HEK293 (cell line): ENCODE data around the gene DGKH.

Experiments used
- CTCF ChIA-PET: fragments of 350-600 bp; formaldehyde crosslinking; extraction: SDS; loops from one replicate; lab custom pipeline; 2021; ENCODE audit warnings: antibody characterized with exemption; lab: Yijun Ruan, JAX
- POLR2A ChIA-PET: fragments of 300-600 bp; formaldehyde crosslinking; extraction: SDS; loops from one replicate; lab custom pipeline; 2020; ENCODE audit warnings: antibody characterized with exemption, inconsistent platforms; lab: Yijun Ruan, JAX
- H3K27ac ChIP-seq: fragments of 200-500 bp; sonication (Bioruptor generic); 2 replicates; pipeline ENCODE4 v1.5.1; 2014; ENCODE audit warnings: low read depth, low read length, control low read depth, inconsistent platforms; ENCODE audit errors: extremely low read depth
- H3K36me3 ChIP-seq, 2 experiments: fragments of 200-500 bp in 1 of 2; sonication (Bioruptor generic) in 1 of 2; 1 replicate in 1 of 2; 2 replicates in 1 of 2; pipeline ENCODE4 v1.5.1; 2014 to 2017; ENCODE audit warnings: inconsistent platforms in 2 of 2, low read length in 2 of 2; ENCODE audit not compliant: control insufficient read depth in 2 of 2, insufficient read depth in 1 of 2
- H3K4me1 ChIP-seq: fragments of 200-500 bp; sonication (Bioruptor generic); 2 replicates; pipeline ENCODE4 v1.5.1; 2014; ENCODE audit warnings: mild to moderate bottlenecking, low read length, inconsistent platforms; ENCODE audit not compliant: control insufficient read depth, insufficient read depth
- H3K4me3 ChIP-seq: 2 replicates; pipeline ENCODE4 v1.5.1; 2011; ENCODE audit warnings: low read depth, mild to moderate bottlenecking, control low read depth, low read length, moderate library complexity
- H3K9me3 ChIP-seq: fragments of 200-500 bp; sonication (Bioruptor generic); 2 replicates; pipeline ENCODE4 v1.5.1; 2014; ENCODE audit warnings: low read depth, low read length, inconsistent platforms; ENCODE audit not compliant: control insufficient read depth, insufficient read depth
- KLF16 ChIP-seq: fragments of 450-650 bp; formaldehyde crosslinking; IDR thresholded peaks from 2 replicates; pipeline ENCODE4 v1.5.1; 2017; ENCODE audit warnings: missing biosample characterization, missing genetic modification characterization
- SP2 ChIP-seq: fragments of 450-650 bp; formaldehyde crosslinking; IDR thresholded peaks from 2 replicates; pipeline ENCODE4 v1.5.1; 2016; ENCODE audit warnings: missing biosample characterization, missing genetic modification characterization
- ZBTB21 ChIP-seq: fragments of 450-650 bp; formaldehyde crosslinking; IDR thresholded peaks from 2 replicates; pipeline ENCODE4 v1.5.1; 2017; ENCODE audit warnings: missing biosample characterization, missing genetic modification characterization
- ZNF138 ChIP-seq: fragments of 450-650 bp; formaldehyde crosslinking; IDR thresholded peaks from 2 replicates; pipeline ENCODE4 v1.5.1; 2016; ENCODE audit warnings: missing biosample characterization, missing genetic modification characterization, borderline replicate concordance
- ZNF155 ChIP-seq: fragments of 450-650 bp; formaldehyde crosslinking; IDR thresholded peaks from 2 replicates; pipeline ENCODE4 v1.5.1; 2016; ENCODE audit warnings: missing biosample characterization, missing genetic modification characterization
- ZNF157 ChIP-seq: fragments of 450-650 bp; formaldehyde crosslinking; IDR thresholded peaks from 2 replicates; pipeline ENCODE4 v1.5.1; 2016; ENCODE audit warnings: missing biosample characterization, missing genetic modification characterization
- ZNF423 ChIP-seq: fragments of 450-650 bp; formaldehyde crosslinking; IDR thresholded peaks from 2 replicates; pipeline ENCODE4 v1.5.1; 2016; ENCODE audit warnings: missing biosample characterization, missing genetic modification characterization
- ZNF560 ChIP-seq: fragments of 450-650 bp; formaldehyde crosslinking; IDR thresholded peaks from 2 replicates; pipeline ENCODE4 v1.5.1; 2017; ENCODE audit warnings: missing biosample characterization, missing genetic modification characterization, borderline replicate concordance
- ZNF596 ChIP-seq: fragments of 450-650 bp; IDR thresholded peaks from 2 replicates; pipeline ENCODE4 v1.5.0; 2018; ENCODE audit warnings: missing biosample characterization, mild to moderate bottlenecking, missing genetic modification characterization, moderate library complexity
- ZNF600 ChIP-seq: fragments of 450-650 bp; formaldehyde crosslinking; IDR thresholded peaks from 2 replicates; pipeline ENCODE4 v1.5.1; 2016; ENCODE audit warnings: missing biosample characterization, missing genetic modification characterization
- ZNF621 ChIP-seq: fragments of 450-650 bp; formaldehyde crosslinking; IDR thresholded peaks from 2 replicates; pipeline ENCODE4 v1.5.1; 2017; ENCODE audit warnings: missing biosample characterization, missing genetic modification characterization
- ZNF629 ChIP-seq: fragments of 450-650 bp; formaldehyde crosslinking; IDR thresholded peaks from 2 replicates; pipeline ENCODE4 v1.5.1; 2017; ENCODE audit warnings: missing biosample characterization, missing genetic modification characterization
- ZNF843 ChIP-seq: fragments of 450-650 bp; formaldehyde crosslinking; IDR thresholded peaks from 2 replicates; pipeline ENCODE4 v1.5.1; 2016; ENCODE audit warnings: missing biosample characterization, missing genetic modification characterization
- TF ChIP-seq, protein P1 (sequence below): fragments of 450-650 bp; formaldehyde crosslinking; IDR thresholded peaks from 2 replicates; pipeline ENCODE4 v1.5.1; 2016; ENCODE audit warnings: missing biosample characterization, missing genetic modification characterization
- TF ChIP-seq, protein P2 (sequence below): fragments of 450-650 bp; formaldehyde crosslinking; IDR thresholded peaks from 2 replicates; pipeline ENCODE4 v1.5.1; 2016; ENCODE audit warnings: missing biosample characterization, missing genetic modification characterization
- TF ChIP-seq, protein P3 (sequence below): fragments of 450-650 bp; formaldehyde crosslinking; IDR thresholded peaks from 2 replicates; pipeline ENCODE4 v1.5.1; 2016; ENCODE audit warnings: missing biosample characterization, missing genetic modification characterization, borderline replicate concordance
- TF ChIP-seq, protein P4 (sequence below): sonication (generic); formaldehyde crosslinking; IDR thresholded peaks from 2 replicates; pipeline ENCODE4 v1.8.1; 2022; ENCODE audit warnings: mild to moderate bottlenecking, moderate library complexity, missing genetic modification reagents

Gene DGKH

DNA sequence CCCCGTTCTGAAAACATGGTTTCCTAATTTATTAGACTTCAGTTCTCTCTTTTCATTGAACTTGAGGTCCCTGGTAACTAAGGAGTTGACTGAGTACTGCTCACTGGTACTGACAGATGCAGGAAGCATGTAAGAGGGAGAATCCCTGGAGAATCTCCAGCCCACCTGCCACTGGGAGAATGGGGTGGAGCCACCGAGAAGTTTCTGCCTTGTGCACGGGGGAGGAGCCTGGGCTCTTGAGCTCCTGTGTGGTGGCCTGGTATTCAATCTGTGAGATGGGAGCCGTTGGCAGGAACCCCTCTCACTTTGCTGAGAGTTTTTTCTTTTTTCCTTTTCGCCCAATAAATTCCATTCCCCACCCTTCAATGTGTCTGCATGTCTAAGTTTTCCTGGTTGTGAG lies 210.3 kb downstream of the DGKH start:
- ChIA-PET POLR2A (no interaction called here), CTCF (no interaction called here)
- Histone ChIP-seq H3K9me3 (no peaks in the 10 kb centered on the region), H3K36me3 (no peaks in the 10 kb centered on the region), H3K27ac (no peak overlapping the region), H3K4me3 (no peak overlapping the region), H3K4me1 (no peaks in the 10 kb centered on the region)
- no peak for TF ChIP-seq ZNF423 (tag by site-specific recombination)
- no peak for TF ChIP-seq ZNF155 (tag by site-specific recombination)
- no peak for TF ChIP-seq ZNF629
- no peak for TF ChIP-seq ZBTB21
- TF ChIP-seq, protein P1, sequence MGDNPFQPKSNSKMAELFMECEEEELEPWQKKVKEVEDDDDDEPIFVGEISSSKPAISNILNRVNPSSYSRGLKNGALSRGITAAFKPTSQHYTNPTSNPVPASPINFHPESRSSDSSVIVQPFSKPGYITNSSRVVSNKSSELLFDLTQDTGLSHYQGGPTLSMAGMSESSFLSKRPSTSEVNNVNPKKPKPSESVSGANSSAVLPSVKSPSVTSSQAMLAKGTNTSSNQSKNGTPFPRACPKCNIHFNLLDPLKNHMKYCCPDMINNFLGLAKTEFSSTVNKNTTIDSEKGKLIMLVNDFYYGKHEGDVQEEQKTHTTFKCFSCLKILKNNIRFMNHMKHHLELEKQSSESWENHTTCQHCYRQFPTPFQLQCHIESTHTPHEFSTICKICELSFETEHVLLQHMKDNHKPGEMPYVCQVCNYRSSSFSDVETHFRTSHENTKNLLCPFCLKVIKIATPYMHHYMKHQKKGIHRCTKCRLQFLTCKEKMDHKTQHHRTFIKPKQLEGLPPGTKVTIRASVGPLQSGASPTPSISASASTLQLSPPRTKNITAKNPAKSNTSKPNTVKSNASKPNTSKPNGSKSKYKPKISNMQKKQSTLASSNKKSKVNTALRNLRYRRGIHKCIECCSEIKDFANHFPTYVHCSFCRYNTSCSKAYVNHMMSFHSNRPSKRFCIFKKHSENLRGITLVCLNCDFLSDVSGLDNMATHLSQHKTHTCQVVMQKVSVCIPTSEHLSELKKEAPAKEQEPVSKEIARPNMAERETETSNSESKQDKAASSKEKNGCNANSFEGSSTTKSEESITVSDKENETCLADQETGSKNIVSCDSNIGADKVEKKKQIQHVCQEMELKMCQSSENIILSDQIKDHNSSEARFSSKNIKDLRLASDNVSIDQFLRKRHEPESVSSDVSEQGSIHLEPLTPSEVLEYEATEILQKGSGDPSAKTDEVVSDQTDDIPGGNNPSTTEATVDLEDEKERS = no peak

DNA sequence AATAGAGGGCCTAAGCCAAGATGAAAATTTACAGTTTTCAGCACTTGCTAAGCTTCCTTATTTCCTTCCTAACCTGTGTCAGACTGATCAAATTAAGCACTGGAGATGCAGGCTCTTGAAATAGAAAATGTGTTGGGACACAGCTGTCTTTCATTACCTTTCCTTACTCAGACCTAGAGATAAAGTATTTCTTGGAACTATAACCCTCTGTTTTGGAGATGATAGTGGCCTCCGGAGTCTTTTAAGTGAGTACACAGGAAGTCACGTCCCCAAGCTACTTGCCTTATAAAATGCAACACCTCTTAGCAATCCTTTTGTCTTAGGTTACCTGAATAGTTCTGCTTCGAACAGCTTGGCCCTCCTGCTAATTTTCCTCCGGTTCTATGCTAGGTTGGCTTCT lies 211.1 kb downstream of the DGKH start:
- no peak for TF ChIP-seq ZNF843 (tag by site-specific recombination)
- TF ChIP-seq ZNF621 (tag by site-specific recombination) = no peak
- TF ChIP-seq, protein P2, sequence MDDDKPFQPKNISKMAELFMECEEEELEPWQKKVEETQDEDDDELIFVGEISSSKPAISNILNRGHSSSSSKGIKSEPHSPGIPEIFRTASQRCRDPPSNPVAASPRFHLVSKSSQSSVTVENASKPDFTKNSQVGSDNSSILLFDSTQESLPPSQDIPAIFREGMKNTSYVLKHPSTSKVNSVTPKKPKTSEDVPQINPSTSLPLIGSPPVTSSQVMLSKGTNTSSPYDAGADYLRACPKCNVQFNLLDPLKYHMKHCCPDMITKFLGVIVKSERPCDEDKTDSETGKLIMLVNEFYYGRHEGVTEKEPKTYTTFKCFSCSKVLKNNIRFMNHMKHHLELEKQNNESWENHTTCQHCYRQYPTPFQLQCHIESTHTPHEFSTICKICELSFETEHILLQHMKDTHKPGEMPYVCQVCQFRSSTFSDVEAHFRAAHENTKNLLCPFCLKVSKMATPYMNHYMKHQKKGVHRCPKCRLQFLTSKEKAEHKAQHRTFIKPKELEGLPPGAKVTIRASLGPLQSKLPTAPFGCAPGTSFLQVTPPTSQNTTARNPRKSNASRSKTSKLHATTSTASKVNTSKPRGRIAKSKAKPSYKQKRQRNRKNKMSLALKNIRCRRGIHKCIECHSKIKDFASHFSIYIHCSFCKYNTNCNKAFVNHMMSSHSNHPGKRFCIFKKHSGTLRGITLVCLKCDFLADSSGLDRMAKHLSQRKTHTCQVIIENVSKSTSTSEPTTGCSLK = no peak
- no peak for TF ChIP-seq ZNF600 (tag by site-specific recombination)
- TF ChIP-seq SP2 (tag by site-specific recombination) = no peak
- TF ChIP-seq ZNF560 = no peak
- no peak for TF ChIP-seq ZNF138 (tag by site-specific recombination)
- no peak for TF ChIP-seq ZNF596 (tag by site-specific recombination)
- POLR2A ChIA-PET = no interaction called here
- no peaks in the 10 kb centered on the region for H3K9me3 ChIP-seq
- CTCF ChIA-PET = no interaction called here
- no peaks in the 10 kb centered on the region for H3K4me1 ChIP-seq
- H3K4me3 ChIP-seq = no peak overlapping the region
- no peak overlapping the region for H3K27ac ChIP-seq
- H3K36me3 ChIP-seq = no peaks in the 10 kb centered on the region

DNA sequence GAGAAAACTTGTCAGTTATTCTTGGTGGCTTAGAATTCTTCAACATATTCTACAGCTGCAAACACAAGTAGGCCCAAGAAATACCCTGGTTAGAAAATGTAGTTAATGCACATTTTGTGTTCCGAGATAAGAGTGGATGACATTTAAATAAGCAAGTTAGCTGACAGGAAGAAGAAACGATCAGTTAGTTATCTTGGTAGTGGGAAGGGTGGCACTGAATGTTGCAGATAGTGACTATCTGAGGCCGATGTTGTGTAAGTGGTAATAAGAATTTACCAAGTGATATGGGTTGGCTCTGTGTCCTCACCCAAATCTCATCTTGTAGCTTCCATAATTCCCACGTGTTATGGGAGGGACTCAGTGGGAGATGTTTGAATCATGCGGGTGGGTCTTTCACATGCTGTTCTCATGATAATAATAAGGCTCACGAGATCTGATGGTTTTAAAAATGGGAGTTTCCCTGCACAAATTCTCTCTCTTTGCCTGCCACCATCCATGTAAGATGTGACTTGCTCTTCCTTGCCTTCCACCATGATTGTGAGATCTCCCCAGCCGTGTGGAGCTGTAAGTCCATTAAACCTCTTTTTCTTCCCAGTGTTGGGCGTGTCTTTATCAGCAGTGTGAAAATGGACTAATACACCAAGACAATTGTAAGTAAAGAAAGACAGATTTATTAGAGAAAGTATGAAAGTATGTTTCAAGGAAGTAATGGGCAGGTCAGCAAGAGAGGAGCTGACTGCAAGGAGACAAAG lies 212.6 kb downstream of the DGKH start:
- CTCF ChIA-PET = no interaction called here
- H3K27ac ChIP-seq = no peak overlapping the region
- H3K4me1 ChIP-seq = no peaks in the 10 kb centered on the region
- POLR2A ChIA-PET = no interaction called here
- H3K9me3 ChIP-seq = no peaks in the 10 kb centered on the region
- H3K4me3 ChIP-seq = no peak overlapping the region
- H3K36me3 ChIP-seq = no peaks in the 10 kb centered on the region
- TF ChIP-seq, protein P3, sequence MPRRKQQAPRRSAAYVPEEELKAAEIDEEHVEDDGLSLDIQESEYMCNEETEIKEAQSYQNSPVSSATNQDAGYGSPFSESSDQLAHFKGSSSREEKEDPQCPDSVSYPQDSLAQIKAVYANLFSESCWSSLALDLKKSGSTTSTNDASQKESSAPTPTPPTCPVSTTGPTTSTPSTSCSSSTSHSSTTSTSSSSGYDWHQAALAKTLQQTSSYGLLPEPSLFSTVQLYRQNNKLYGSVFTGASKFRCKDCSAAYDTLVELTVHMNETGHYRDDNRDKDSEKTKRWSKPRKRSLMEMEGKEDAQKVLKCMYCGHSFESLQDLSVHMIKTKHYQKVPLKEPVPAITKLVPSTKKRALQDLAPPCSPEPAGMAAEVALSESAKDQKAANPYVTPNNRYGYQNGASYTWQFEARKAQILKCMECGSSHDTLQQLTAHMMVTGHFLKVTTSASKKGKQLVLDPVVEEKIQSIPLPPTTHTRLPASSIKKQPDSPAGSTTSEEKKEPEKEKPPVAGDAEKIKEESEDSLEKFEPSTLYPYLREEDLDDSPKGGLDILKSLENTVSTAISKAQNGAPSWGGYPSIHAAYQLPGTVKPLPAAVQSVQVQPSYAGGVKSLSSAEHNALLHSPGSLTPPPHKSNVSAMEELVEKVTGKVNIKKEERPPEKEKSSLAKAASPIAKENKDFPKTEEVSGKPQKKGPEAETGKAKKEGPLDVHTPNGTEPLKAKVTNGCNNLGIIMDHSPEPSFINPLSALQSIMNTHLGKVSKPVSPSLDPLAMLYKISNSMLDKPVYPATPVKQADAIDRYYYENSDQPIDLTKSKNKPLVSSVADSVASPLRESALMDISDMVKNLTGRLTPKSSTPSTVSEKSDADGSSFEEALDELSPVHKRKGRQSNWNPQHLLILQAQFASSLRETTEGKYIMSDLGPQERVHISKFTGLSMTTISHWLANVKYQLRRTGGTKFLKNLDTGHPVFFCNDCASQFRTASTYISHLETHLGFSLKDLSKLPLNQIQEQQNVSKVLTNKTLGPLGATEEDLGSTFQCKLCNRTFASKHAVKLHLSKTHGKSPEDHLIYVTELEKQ (tag by site-specific recombination) = no peak
- TF ChIP-seq KLF16 (tag by site-specific recombination) = no peak
- TF ChIP-seq, protein P4, sequence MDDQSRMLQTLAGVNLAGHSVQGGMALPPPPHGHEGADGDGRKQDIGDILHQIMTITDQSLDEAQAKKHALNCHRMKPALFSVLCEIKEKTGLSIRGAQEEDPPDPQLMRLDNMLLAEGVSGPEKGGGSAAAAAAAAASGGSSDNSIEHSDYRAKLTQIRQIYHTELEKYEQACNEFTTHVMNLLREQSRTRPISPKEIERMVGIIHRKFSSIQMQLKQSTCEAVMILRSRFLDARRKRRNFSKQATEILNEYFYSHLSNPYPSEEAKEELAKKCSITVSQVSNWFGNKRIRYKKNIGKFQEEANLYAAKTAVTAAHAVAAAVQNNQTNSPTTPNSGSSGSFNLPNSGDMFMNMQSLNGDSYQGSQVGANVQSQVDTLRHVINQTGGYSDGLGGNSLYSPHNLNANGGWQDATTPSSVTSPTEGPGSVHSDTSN (CRISPR knock-in tag) = no peak
- no peak for TF ChIP-seq ZNF157 (tag by site-specific recombination)
